Measurements from ENCODE around the gene UTP18.

- TF ChIP-seq CTCF (IDR thresholded peaks at IDR 0.05; ENCODE audit: poor library complexity) (no peak), EZH2 (IDR thresholded peaks at IDR 0.05; ENCODE audit: borderline replicate concordance) (no peak)
Measured at GRCh38 chr17:51251010-51251409, 9.3 kb upstream of the UTP18 start.

Measured in hepatocyte (in vitro differentiated cells).